HEK293 (cell line): ENCODE data around the gene PARVA.

Experiments
- CTCF ChIA-PET: fragments of 350-600 bp; formaldehyde crosslinking; extraction: SDS; loops from one replicate; lab custom pipeline; 2021; ENCODE audit warnings: antibody characterized with exemption; lab: Yijun Ruan, JAX
- POLR2A ChIA-PET: fragments of 300-600 bp; formaldehyde crosslinking; extraction: SDS; loops from one replicate; lab custom pipeline; 2020; ENCODE audit warnings: antibody characterized with exemption, inconsistent platforms; lab: Yijun Ruan, JAX
- H3K27ac ChIP-seq: fragments of 200-500 bp; sonication (Bioruptor generic); 2 replicates; pipeline ENCODE4 v1.5.1; 2014; ENCODE audit warnings: low read depth, low read length, control low read depth, inconsistent platforms; ENCODE audit errors: extremely low read depth
- H3K36me3 ChIP-seq, 2 experiments: fragments of 200-500 bp in 1 of 2; sonication (Bioruptor generic) in 1 of 2; 1 replicate in 1 of 2; 2 replicates in 1 of 2; pipeline ENCODE4 v1.5.1; 2014 to 2017; ENCODE audit warnings: inconsistent platforms in 2 of 2, low read length in 2 of 2; ENCODE audit not compliant: control insufficient read depth in 2 of 2, insufficient read depth in 1 of 2
- H3K4me1 ChIP-seq: fragments of 200-500 bp; sonication (Bioruptor generic); 2 replicates; pipeline ENCODE4 v1.5.1; 2014; ENCODE audit warnings: mild to moderate bottlenecking, low read length, inconsistent platforms; ENCODE audit not compliant: control insufficient read depth, insufficient read depth
- H3K4me3 ChIP-seq: 2 replicates; pipeline ENCODE4 v1.5.1; 2011; ENCODE audit warnings: low read depth, mild to moderate bottlenecking, control low read depth, low read length, moderate library complexity
- H3K9me3 ChIP-seq: fragments of 200-500 bp; sonication (Bioruptor generic); 2 replicates; pipeline ENCODE4 v1.5.1; 2014; ENCODE audit warnings: low read depth, low read length, inconsistent platforms; ENCODE audit not compliant: control insufficient read depth, insufficient read depth
- GLI2 ChIP-seq: fragments of 450-650 bp; formaldehyde crosslinking; IDR thresholded peaks from 2 replicates; pipeline ENCODE4; 2017; ENCODE audit warnings: missing biosample characterization, missing genetic modification characterization, low read depth, borderline replicate concordance
- KLF17 ChIP-seq: fragments of 450-650 bp; formaldehyde crosslinking; IDR thresholded peaks from 2 replicates; pipeline ENCODE4 v1.5.1; 2016; ENCODE audit warnings: missing biosample characterization, missing genetic modification characterization
- KLF7 ChIP-seq: fragments of 450-650 bp; formaldehyde crosslinking; IDR thresholded peaks from 2 replicates; pipeline ENCODE4 v1.5.1; 2016; ENCODE audit warnings: missing biosample characterization, missing genetic modification characterization, borderline replicate concordance
- MYNN ChIP-seq: fragments of 450-650 bp; formaldehyde crosslinking; IDR thresholded peaks from 2 replicates; pipeline ENCODE4 v1.5.1; 2016; ENCODE audit warnings: missing biosample characterization, missing genetic modification characterization, borderline replicate concordance
- SALL2 ChIP-seq: fragments of 450-650 bp; formaldehyde crosslinking; IDR thresholded peaks from 2 replicates; pipeline ENCODE4 v1.5.0; 2017; ENCODE audit warnings: missing biosample characterization, mild to moderate bottlenecking, missing genetic modification characterization, borderline replicate concordance
- TCF7L2 ChIP-seq: IDR thresholded peaks from 2 replicates; pipeline ENCODE4 v1.6.1; 2011; ENCODE audit warnings: low read depth, mild to moderate bottlenecking, inconsistent platforms, low read length, moderate library complexity, borderline replicate concordance
- TSHZ1 ChIP-seq: fragments of 450-650 bp; formaldehyde crosslinking; IDR thresholded peaks from 2 replicates; pipeline ENCODE4 v1.5.1; 2016; ENCODE audit warnings: missing biosample characterization, missing genetic modification characterization, borderline replicate concordance
- YY1 ChIP-seq: fragments of 450-650 bp; formaldehyde crosslinking; IDR thresholded peaks from 2 replicates; pipeline ENCODE4 v1.5.1; 2018; ENCODE audit warnings: missing biosample characterization, missing genetic modification characterization
- YY2 ChIP-seq: fragments of 450-650 bp; formaldehyde crosslinking; IDR thresholded peaks from 2 replicates; pipeline ENCODE4 v1.5.1; 2016; ENCODE audit warnings: missing biosample characterization, missing genetic modification characterization
- ZBTB21 ChIP-seq: fragments of 450-650 bp; formaldehyde crosslinking; IDR thresholded peaks from 2 replicates; pipeline ENCODE4 v1.5.1; 2017; ENCODE audit warnings: missing biosample characterization, missing genetic modification characterization
- ZBTB44 ChIP-seq: fragments of 450-650 bp; IDR thresholded peaks from 2 replicates; pipeline ENCODE4 v1.5.1; 2018; ENCODE audit warnings: missing biosample characterization, mild to moderate bottlenecking, missing genetic modification characterization
- ZBTB6 ChIP-seq: fragments of 450-650 bp; formaldehyde crosslinking; IDR thresholded peaks from 2 replicates; pipeline ENCODE4 v1.5.1; 2017; ENCODE audit warnings: missing biosample characterization, missing genetic modification characterization
- ZIC2 ChIP-seq: fragments of 450-650 bp; formaldehyde crosslinking; IDR thresholded peaks from 2 replicates; pipeline ENCODE4 v1.5.1; 2016; ENCODE audit warnings: missing biosample characterization, missing genetic modification characterization
- ZNF132 ChIP-seq: fragments of 450-650 bp; formaldehyde crosslinking; IDR thresholded peaks from 2 replicates; pipeline ENCODE4 v1.5.1; 2017; ENCODE audit warnings: missing biosample characterization, missing genetic modification characterization, borderline replicate concordance
- ZNF174 ChIP-seq: fragments of 450-650 bp; formaldehyde crosslinking; IDR thresholded peaks from 2 replicates; pipeline ENCODE4 v1.5.0; 2017; ENCODE audit warnings: missing biosample characterization, mild to moderate bottlenecking, missing genetic modification characterization
- ZNF175 ChIP-seq: fragments of 450-650 bp; formaldehyde crosslinking; IDR thresholded peaks from 2 replicates; pipeline ENCODE4 v1.5.1; 2016; ENCODE audit warnings: missing biosample characterization, missing genetic modification characterization
- ZNF521 ChIP-seq: fragments of 450-650 bp; formaldehyde crosslinking; IDR thresholded peaks from 2 replicates; pipeline ENCODE4 v1.5.1; 2017; ENCODE audit warnings: missing biosample characterization, mild to moderate bottlenecking, missing genetic modification characterization
- ZNF600 ChIP-seq: fragments of 450-650 bp; formaldehyde crosslinking; IDR thresholded peaks from 2 replicates; pipeline ENCODE4 v1.5.1; 2016; ENCODE audit warnings: missing biosample characterization, missing genetic modification characterization
- ZNF664 ChIP-seq: fragments of 450-650 bp; formaldehyde crosslinking; IDR thresholded peaks from 2 replicates; pipeline ENCODE4 v1.5.1; 2016; ENCODE audit warnings: missing biosample characterization, missing genetic modification characterization
- ZNF792 ChIP-seq: fragments of 450-650 bp; formaldehyde crosslinking; IDR thresholded peaks from 2 replicates; pipeline ENCODE4 v1.5.1; 2016; ENCODE audit warnings: missing biosample characterization, missing genetic modification characterization
- ZSCAN16 ChIP-seq: fragments of 450-650 bp; formaldehyde crosslinking; IDR thresholded peaks from 2 replicates; pipeline ENCODE4 v1.5.1; 2016; ENCODE audit warnings: missing biosample characterization, missing genetic modification characterization
- ZSCAN5A ChIP-seq: fragments of 450-650 bp; formaldehyde crosslinking; IDR thresholded peaks from 2 replicates; pipeline ENCODE4 v1.5.1; 2016; ENCODE audit warnings: missing biosample characterization, missing genetic modification characterization

PARVA gene

GRCh38 chr11:12390687-12391110 is 13.3 kb downstream of the PARVA start:
- Histone ChIP-seq H3K9me3 (no peaks in the 10 kb centered on the region), H3K27ac (no peak overlapping the region), H3K36me3 (no peaks in the 10 kb centered on the region), H3K4me1 (no peaks in the 10 kb centered on the region), H3K4me3 (no peak overlapping the region)
- POLR2A ChIA-PET = no interaction called here
- no peak for TF ChIP-seq ZSCAN5A (tag by site-specific recombination)
- TF ChIP-seq KLF17 (tag by site-specific recombination) = no peak
- TF ChIP-seq ZNF521 (tag by site-specific recombination) = no peak
- TF ChIP-seq YY1 = no peak
- TF ChIP-seq ZNF132 (tag by site-specific recombination) = no peak
- TF ChIP-seq TSHZ1 (tag by site-specific recombination) = no peak
- TF ChIP-seq SALL2 = no peak
- CTCF ChIA-PET = interaction anchor here (1.4 kb wide), 1 partner anchor 59 kb away, joined by 4 read pairs; no protein-coding TSS in a partner anchor

GRCh38 chr11:12392672-12393071 is 15.3 kb downstream of the PARVA start:
- ChIA-PET CTCF (interaction anchor here (0.6 kb wide), 1 partner anchor 584 kb away, joined by 3 read pairs; no protein-coding TSS in a partner anchor), POLR2A (no interaction called here)
- H3K4me1 ChIP-seq = no peaks in the 10 kb centered on the region
- TF ChIP-seq ZIC2 (tag by site-specific recombination) = no peak
- TF ChIP-seq KLF7 (tag by site-specific recombination) = no peak
- TF ChIP-seq GLI2 (tag by site-specific recombination) = no peak
- no peak for TF ChIP-seq ZNF792
- no peak for TF ChIP-seq MYNN (tag by site-specific recombination)
- TF ChIP-seq ZBTB6 (tag by site-specific recombination) = no peak
- no peak for TF ChIP-seq ZNF175
- TF ChIP-seq YY2 (tag by site-specific recombination) = no peak
- no peak for TF ChIP-seq ZNF600 (tag by site-specific recombination)
- no peak for TF ChIP-seq TCF7L2
- TF ChIP-seq ZNF664 (tag by site-specific recombination) = no peak
- no peak for TF ChIP-seq ZBTB21
- TF ChIP-seq ZNF174 (tag by site-specific recombination) = no peak
- TF ChIP-seq ZBTB44 (tag by site-specific recombination) = no peak
- no peak for TF ChIP-seq ZSCAN16 (tag by site-specific recombination)
- no peak overlapping the region for H3K27ac ChIP-seq
- H3K4me3 ChIP-seq = no peak overlapping the region
- no peaks in the 10 kb centered on the region for H3K36me3 ChIP-seq
- no peaks in the 10 kb centered on the region for H3K9me3 ChIP-seq
